HL-60 (cell line): ENCODE data around the gene STARD10.

Experiments used
- DNase-seq, 2 experiments: peaks; one replicate each; pipeline ENCODE4 v3.0.0-alpha.2; 2010 to 2020; ENCODE audit warnings: low read depth in 1 of 2, low spot score in 1 of 2
- H3K27ac ChIP-seq: fragments of 250-450 bp; sonication (Bioruptor Pico); replicated peaks from 2 replicates; pipeline ENCODE4 v1.5.1; 2020; ENCODE audit warnings: mild to moderate bottlenecking, moderate library complexity
- H3K27me3 ChIP-seq: fragments of 250-450 bp; sonication (Bioruptor Pico); 2 replicates; pipeline ENCODE4 v1.5.1; 2021; ENCODE audit warnings: mild to moderate bottlenecking, moderate library complexity; ENCODE audit not compliant: insufficient read depth, poor library complexity, severe bottlenecking
- H3K4me3 ChIP-seq: replicated peaks from 2 replicates; pipeline ENCODE4 v1.5.1; 2011; ENCODE audit warnings: mild to moderate bottlenecking, control low read depth, low read length; ENCODE audit not compliant: insufficient read depth
- CTCF ChIP-seq: IDR thresholded peaks from one replicate; pipeline ENCODE4 v1.5.1; 2011; ENCODE audit warnings: low read length, control low read depth, inconsistent platforms; ENCODE audit not compliant: insufficient read depth
- GABPA ChIP-seq: IDR thresholded peaks from 2 replicates; pipeline ENCODE4 v1.6.1; 2012; ENCODE audit warnings: low read depth
- POLR2AphosphoS5 ChIP-seq: IDR thresholded peaks from 2 replicates; pipeline ENCODE4 v1.6.1; 2012; ENCODE audit warnings: low read depth
- REST ChIP-seq: IDR thresholded peaks from 2 replicates; pipeline ENCODE4 v1.6.1; 2012; ENCODE audit warnings: low read depth; ENCODE audit not compliant: insufficient replicate concordance
- SPI1 ChIP-seq: IDR thresholded peaks from 2 replicates; pipeline ENCODE4 v1.6.1; 2012; ENCODE audit warnings: low read depth, mild to moderate bottlenecking, borderline replicate concordance

STARD10 gene

GRCh38 chr11:72815110-72815618 lies 21.3 kb upstream of the STARD10 start:
- Histone ChIP-seq H3K4me3 (peak overlapping the region; percentile 77), H3K27ac (peak overlapping the region; percentile 100), H3K27me3 (no peaks in the 10 kb centered on the region)
- TF ChIP-seq SPI1 (no peak), REST (no peak), CTCF (no peak), GABPA (no peak), POLR2AphosphoS5 (no peak)
- DNase-seq, result peak in 1 of 2 experiments; percentile 33

- peak; percentile 70 to 85 for DNase-seq
- no peak for TF ChIP-seq REST
- no peak for TF ChIP-seq GABPA
- TF ChIP-seq POLR2AphosphoS5, result peak; percentile 3; the same call in 1 of the 2 replicates
- peak within 1 kb of the TSS; percentile 77 for H3K4me3 ChIP-seq
Measured at GRCh38 chr11:72814286-72815109, 20.7 kb upstream of the STARD10 start, which contains the start of gene ATG16L2. Gene ATG16L2, plus strand, starts transcription at chr11:72814411. Its CDS starts 35 bp downstream, at chr11:72814446.

GRCh38 chr11:72813740-72814285 lies 20.0 kb upstream of the STARD10 start:
- peak; percentile 77 to 78 for DNase-seq

More at GRCh38 chr11:72814286-72815109, 20.7 kb upstream of the STARD10 start, which contains the start of gene ATG16L2:
- no peaks in the 10 kb centered on the region for H3K27me3 ChIP-seq
- H3K27ac ChIP-seq, result peak within 1 kb of the TSS; percentile 100

More at GRCh38 chr11:72813740-72814285, 20.0 kb upstream of the STARD10 start:
- TF ChIP-seq POLR2AphosphoS5 (peak; percentile 87), GABPA (no peak), SPI1 (no peak), REST (no peak)
- Histone ChIP-seq H3K27me3 (no peaks in the 10 kb centered on the region), H3K27ac (peak overlapping the region; percentile 100), H3K4me3 (peak overlapping the region; percentile 77)
